GM12873 (cell line): ENCODE measurements around the gene CTBP2.

Source experiments
- TF ChIP-seq, protein P1 (sequence below): IDR thresholded peaks from 2 replicates; pipeline ENCODE4 v1.5.1; 2012; ENCODE audit warnings: low read depth, mild to moderate bottlenecking, moderate library complexity, low read length, control low read depth; ENCODE audit not compliant: insufficient read depth; ENCODE audit errors: missing control alignments

CTBP2 gene

DNA sequence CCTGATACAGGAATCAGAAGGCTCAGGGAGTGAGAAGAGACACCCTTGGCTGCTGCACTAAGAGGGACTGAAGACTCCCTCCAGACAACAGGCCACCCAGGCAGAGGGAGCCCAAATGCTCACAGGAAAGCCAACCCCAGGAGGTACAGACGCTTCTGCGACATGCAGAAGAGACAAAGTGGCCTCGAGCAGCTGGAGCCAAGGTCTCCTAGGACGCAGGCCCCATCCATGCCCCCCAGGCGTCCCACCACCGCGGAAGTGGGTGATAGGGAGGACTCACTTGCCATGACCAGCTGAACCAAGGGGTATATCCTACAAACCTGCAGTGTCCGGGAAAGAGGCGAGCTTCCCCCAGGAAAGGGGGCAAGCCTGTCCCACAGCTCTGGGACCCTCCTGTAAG is 56.9 kb downstream of the CTBP2 start:
- TF ChIP-seq, protein P1, sequence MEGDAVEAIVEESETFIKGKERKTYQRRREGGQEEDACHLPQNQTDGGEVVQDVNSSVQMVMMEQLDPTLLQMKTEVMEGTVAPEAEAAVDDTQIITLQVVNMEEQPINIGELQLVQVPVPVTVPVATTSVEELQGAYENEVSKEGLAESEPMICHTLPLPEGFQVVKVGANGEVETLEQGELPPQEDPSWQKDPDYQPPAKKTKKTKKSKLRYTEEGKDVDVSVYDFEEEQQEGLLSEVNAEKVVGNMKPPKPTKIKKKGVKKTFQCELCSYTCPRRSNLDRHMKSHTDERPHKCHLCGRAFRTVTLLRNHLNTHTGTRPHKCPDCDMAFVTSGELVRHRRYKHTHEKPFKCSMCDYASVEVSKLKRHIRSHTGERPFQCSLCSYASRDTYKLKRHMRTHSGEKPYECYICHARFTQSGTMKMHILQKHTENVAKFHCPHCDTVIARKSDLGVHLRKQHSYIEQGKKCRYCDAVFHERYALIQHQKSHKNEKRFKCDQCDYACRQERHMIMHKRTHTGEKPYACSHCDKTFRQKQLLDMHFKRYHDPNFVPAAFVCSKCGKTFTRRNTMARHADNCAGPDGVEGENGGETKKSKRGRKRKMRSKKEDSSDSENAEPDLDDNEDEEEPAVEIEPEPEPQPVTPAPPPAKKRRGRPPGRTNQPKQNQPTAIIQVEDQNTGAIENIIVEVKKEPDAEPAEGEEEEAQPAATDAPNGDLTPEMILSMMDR: no peak

DNA sequence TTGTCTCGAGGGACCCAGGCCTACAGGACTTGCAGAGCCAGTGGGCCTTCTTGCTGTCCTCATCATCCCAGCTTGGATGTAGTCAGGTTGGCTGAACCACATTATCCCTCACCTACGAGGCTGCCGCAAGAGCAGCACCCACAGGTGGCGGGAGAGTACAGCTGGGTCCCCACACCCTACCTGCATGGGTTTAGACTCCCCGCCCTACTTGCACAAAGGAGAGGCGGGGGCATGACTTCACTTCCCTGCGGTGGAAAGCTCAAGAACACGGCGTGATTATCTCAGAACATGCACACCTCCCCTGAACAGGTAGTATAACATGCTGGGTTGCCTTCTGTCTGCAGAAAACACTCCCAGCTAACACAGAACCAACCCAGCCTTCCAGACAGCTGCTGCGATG is 57.5 kb downstream of the CTBP2 start:
- TF ChIP-seq, protein P1: no peak

DNA sequence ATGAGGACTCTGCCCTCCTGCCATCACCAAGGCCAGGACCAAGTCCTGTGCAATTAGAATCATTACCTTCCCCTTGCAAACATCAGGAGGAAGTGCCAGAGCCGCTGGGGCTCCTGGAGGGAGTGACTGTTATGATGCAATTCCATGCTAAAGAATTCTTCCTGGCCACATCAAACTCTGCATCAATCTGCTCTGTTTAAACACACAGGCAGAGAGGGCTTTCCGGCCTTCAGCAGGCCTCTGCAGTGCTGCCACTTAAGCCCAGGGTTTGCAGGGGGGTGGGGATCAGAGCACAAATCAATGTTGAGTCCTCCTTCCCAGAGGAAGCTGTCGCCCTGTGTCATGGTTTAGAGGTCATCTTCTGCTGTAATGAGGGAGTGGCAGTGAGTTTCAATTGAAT is 58.1 kb downstream of the CTBP2 start:
- TF ChIP-seq, protein P1: no peak

DNA sequence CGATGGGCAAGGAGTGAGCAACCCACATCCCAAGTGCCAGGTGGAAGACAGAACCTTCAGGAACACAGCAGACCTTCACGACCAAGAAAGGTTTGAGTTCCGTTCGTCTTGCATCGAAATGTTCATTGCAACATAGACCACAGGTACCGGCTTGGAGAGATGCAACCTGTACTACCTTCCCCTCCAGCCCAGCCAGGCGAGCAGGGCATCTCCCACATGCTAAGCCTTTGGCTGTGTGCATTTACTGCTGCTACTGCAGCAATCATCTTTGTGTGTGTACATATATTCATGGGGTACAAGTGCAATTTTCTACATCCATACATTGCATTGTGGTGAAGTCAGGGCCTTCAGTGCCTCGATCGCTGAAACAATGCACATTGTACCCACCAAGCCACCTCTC is 58.8 kb downstream of the CTBP2 start:
- TF ChIP-seq, protein P1: no peak

DNA sequence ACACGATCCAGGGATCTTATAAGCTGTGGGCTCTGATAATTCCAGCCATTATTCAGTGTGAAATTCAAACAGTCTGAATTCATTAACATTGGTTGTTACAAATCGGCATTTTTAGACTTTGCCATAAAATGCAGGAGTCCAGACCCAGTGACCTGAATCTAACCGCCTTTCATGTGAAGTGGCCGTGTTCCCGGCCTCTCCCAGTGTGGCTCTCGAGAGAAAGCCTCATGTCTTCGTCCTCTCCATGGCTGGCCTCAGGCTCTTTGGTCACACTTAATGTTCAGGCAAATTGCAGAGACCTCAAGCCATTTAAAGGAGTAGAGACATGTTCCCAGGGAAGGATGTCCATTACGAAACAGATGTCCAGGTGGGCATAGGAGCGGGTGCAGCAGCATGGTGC is 59.3 kb downstream of the CTBP2 start:
- TF ChIP-seq, protein P1: no peak

DNA sequence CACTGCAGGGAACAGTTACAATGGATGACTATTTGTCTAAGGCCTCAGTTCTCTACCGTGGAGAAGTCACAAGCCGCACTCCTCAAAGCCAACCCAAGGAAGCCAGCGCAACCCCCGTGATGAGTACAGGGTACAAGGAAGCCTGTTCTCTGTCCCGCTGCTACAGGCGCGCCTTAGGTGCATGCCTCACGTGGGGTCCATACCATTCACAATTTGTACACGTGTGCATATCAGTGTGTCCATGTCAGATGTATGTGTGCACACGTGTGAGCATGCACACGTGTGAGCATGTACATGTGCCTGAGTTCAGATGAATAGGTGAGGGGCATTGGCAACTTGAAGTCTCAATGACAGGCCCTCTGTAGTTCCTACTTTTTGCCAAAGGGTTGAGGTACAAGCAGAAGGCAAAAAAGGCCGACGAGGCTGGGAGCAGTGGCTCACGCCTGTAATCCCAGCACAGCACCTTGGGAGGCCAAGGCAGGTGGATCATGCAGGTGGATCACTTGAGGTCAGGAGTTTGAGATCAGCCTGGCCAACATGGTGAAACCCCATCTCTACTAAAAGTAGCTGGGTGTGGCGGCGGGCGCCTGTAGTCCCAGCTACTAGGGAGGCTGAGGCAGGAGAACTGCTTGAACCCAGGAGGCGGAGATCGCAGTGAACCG is 62.8 kb downstream of the CTBP2 start:
- TF ChIP-seq, protein P1: no peak

DNA sequence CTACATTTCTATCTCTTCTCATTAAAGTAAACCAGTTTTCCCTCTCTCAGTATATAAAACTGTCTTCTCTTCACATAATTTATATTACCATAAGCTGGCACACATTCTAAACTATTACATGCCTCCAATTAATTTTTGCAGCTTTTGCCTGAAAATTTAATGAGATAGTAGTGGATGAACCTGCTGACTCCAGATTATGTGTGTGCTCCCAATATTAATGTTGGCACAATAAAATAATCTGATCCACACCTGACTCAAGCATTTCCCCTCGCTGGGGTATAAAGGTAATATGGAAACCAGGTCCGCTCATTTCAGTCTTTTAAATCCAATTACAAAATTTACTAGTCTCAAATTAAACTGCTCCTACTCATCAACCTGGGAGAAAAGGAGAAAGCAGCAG is 63.4 kb downstream of the CTBP2 start:
- TF ChIP-seq, protein P1: no peak

DNA sequence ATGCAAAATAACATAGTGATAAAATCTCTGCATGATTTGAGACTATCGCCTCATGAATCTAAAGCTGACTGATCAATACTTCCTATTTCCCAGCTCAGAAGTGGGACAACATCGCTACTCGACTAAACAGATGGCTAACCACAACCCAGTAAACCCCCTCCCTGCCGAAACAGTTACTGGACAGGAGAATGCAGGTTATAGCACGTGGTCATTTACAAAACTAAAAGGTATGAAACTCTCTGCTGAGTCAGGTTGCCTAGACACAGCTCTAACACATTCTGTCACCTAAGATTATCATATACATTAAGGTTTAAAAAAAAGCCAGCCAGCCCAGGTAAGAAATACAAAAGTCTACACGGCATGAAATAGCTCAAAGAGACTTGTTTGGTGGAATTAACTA is 64.0 kb downstream of the CTBP2 start:
- TF ChIP-seq, protein P1: no peak
